ENCODE measurements around the gene RHOG. TPM values are rescaled to one million over a fixed set of nuclear protein-coding genes. Genes with fewer than 3 reads are reported as not detected.

RHOG gene
- total RNA-seq, 4 donors from 2014 or later = 38.0 to 77.4 (median 46.9) TPM

DNA sequence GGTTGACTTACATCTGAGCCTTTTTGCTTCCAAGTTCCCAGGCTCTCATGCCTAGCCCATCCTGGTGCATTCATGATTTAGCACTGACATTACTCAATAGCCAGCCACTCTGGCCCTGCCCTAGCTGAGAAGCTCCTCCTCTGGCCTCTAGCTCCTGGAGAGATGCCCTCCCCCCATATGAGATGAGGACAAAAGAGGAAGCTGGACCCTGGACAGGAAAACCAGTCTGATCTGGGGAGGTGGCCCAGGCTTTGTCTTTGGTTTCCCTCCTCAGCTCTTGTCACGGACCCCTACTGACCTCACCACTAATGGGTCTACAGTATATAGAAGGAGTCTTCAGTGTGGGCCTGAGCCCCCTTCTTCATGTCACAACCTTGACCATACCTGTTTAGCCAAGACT lies 3.0 kb downstream of the RHOG start:
- in situ Hi-C loops (cut with MboI; ENCODE audit: low sequenced_read_pairs in 4 of 4) = loop anchor here in 3 of 4 donors (25.0 kb wide), 2 partner anchors 375 to 775 kb away; partner anchors contain the start of gene TRIM68 (in 1 of the 3)
- DNase-seq = peak; percentile 27 to 39
- ATAC-seq = no peak
- peak overlapping the region in 2 of 4 donors; percentile 20 to 22 for H3K27ac ChIP-seq
- intact Hi-C loops (cut with DNase I; ENCODE audit: low total_unique reads) = no loop called here
- TF ChIP-seq POLR2A (IDR thresholded peaks at IDR 0.05) (no peak), CTCF (IDR thresholded peaks at IDR 0.05 in 4 of 5, conservative IDR thresholded peaks at IDR 0.05 in 1 of 5) (no peak)
- no peaks in the 10 kb centered on the region for H3K36me3 ChIP-seq
- no peaks in the 10 kb centered on the region for H3K27me3 ChIP-seq
- no peak overlapping the region for H3K4me3 ChIP-seq
- no peaks in the 10 kb centered on the region for H3K9me3 ChIP-seq
- peaks cover 25 to 26% of the 10 kb centered on the region in 2 donors for H3K4me1 ChIP-seq

DNA sequence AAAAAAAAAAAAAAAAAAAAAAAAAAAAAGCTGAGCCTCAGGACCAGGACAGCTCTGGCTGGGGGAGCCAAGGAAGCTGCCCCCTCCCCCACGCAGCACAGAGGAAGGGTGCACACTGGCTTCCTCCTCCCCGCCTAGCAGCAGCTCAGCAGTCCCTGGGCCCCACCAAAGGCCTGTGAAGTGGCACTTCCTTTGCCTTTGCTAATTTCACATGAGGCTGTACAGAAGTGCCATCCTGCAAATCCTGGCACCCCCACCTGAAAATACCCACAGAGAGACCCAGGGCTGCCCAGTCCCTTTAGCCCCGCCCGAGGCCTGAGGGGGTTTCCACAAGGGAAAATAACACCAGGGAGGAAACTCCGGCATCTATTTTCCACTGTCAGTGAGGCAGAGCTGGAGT lies 3.9 kb downstream of the RHOG start:
- no peak for TF ChIP-seq CTCF (IDR thresholded peaks at IDR 0.05 in 4 of 5, conservative IDR thresholded peaks at IDR 0.05 in 1 of 5)
- TF ChIP-seq POLR2A (IDR thresholded peaks at IDR 0.05) = no peak
- intact Hi-C loops (cut with DNase I; ENCODE audit: low total_unique reads) (no loop called here), in situ Hi-C loops (cut with MboI; ENCODE audit: low sequenced_read_pairs in 4 of 4) (loop anchor here in 3 of 4 donors (25.0 kb wide), 2 partner anchors 375 to 775 kb away; partner anchors contain the start of gene TRIM68 (in 1 of the 3))
- ATAC-seq (no peak), DNase-seq (peak; percentile 30 to 39)
- Histone ChIP-seq H3K27me3 (no peaks in the 10 kb centered on the region), H3K4me1 (peaks cover 26 to 32% of the 10 kb centered on the region in 2 donors), H3K27ac (peak overlapping the region in 3 of 4 donors; percentile 5 to 22 (median 20)), H3K9me3 (no peaks in the 10 kb centered on the region), H3K4me3 (no peak overlapping the region), H3K36me3 (no peaks in the 10 kb centered on the region)

GRCh38 chr11:3835751-3836150 lies 5.0 kb downstream of the RHOG start:
- no peaks in the 10 kb centered on the region for H3K9me3 ChIP-seq
- no peak for TF ChIP-seq CTCF (IDR thresholded peaks at IDR 0.05 in 4 of 5, conservative IDR thresholded peaks at IDR 0.05 in 1 of 5)
- TF ChIP-seq POLR2A (IDR thresholded peaks at IDR 0.05) = no peak
- H3K4me1 ChIP-seq = peaks cover 26 to 32% of the 10 kb centered on the region in 2 donors
- no peak overlapping the region for H3K4me3 ChIP-seq
- no peak overlapping the region for H3K27ac ChIP-seq
- no peak for ATAC-seq
- intact Hi-C loops (cut with DNase I; ENCODE audit: low total_unique reads) = no loop called here
- DNase-seq = no peak
- H3K36me3 ChIP-seq = no peaks in the 10 kb centered on the region
- no peaks in the 10 kb centered on the region for H3K27me3 ChIP-seq
- in situ Hi-C loops (cut with MboI; ENCODE audit: low sequenced_read_pairs in 4 of 4) = loop anchor here in 3 of 4 donors (25.0 kb wide), 2 partner anchors 373 to 777 kb away; partner anchors contain the start of gene TRIM68 (in 1 of the 3)

GRCh38 chr11:3834664-3835461 lies 5.9 kb downstream of the RHOG start:
- H3K27me3 ChIP-seq = no peaks in the 10 kb centered on the region
- intact Hi-C loops (cut with DNase I; ENCODE audit: low total_unique reads) (no loop called here), in situ Hi-C loops (cut with MboI; ENCODE audit: low sequenced_read_pairs in 4 of 4) (loop anchor here in 3 of 4 donors (25.0 kb wide), 2 partner anchors 373 to 777 kb away; partner anchors contain the start of gene TRIM68 (in 1 of the 3))
- no peaks in the 10 kb centered on the region for H3K9me3 ChIP-seq
- peaks cover 0 to 6% of the 10 kb centered on the region in 2 donors for H3K36me3 ChIP-seq
- peak in 1 of 2 donors; percentile 36 for DNase-seq
- peaks cover 21 to 31% of the 10 kb centered on the region in 2 donors for H3K4me1 ChIP-seq
- ATAC-seq = peak in 1 of 2 donors; percentile 29
- H3K4me3 ChIP-seq = no peak overlapping the region
- H3K27ac ChIP-seq = peak overlapping the region in 3 of 4 donors; percentile 11 to 41 (median 32)
- TF ChIP-seq POLR2A (IDR thresholded peaks at IDR 0.05) (no peak), CTCF (IDR thresholded peaks at IDR 0.05 in 4 of 5, conservative IDR thresholded peaks at IDR 0.05 in 1 of 5) (no peak)

Data from gastrocnemius medialis (tissue), 4 donors.